DMS153 treated with DMSO at 0.1 percent for 48 hours (cell line): Measurements from ENCODE around the gene WBP1L.

Source experiments
- DNase-seq: peaks from one replicate; lab custom pipeline; 2025; ENCODE audit not compliant: unreplicated experiment; lab: John Stamatoyannopoulos, UW

The WBP1L gene

GRCh38 chr10:102777711-102778453, 34.1 kb downstream of the WBP1L start:
- DNase-seq, result no peak

GRCh38 chr10:102778781-102779180, 35.0 kb downstream of the WBP1L start:
- no peak for DNase-seq

GRCh38 chr10:102779680-102780526, 36.2 kb downstream of the WBP1L start:
- no peak for DNase-seq

GRCh38 chr10:102780527-102780808, 36.7 kb downstream of the WBP1L start:
- no peak for DNase-seq

GRCh38 chr10:102781090-102781920, 37.6 kb downstream of the WBP1L start:
- DNase-seq, result no peak

GRCh38 chr10:102781921-102782557, 38.3 kb downstream of the WBP1L start:
- no peak for DNase-seq

- DNase-seq, result no peak
Observed at GRCh38 chr10:102782673-102783551, 39.2 kb downstream of the WBP1L start.

- DNase-seq, result no peak
Observed at GRCh38 chr10:102783568-102783967, 39.8 kb downstream of the WBP1L start.

GRCh38 chr10:102785818-102786217, 42.1 kb downstream of the WBP1L start:
- DNase-seq, result no peak

- no peak for DNase-seq
Observed at GRCh38 chr10:102791754-102792395, 48.1 kb downstream of the WBP1L start.

GRCh38 chr10:102795453-102796406, 52.0 kb downstream of the WBP1L start:
- DNase-seq, result no peak

GRCh38 chr10:102796407-102797176, 52.8 kb downstream of the WBP1L start:
- no peak for DNase-seq

GRCh38 chr10:102799691-102800471, 56.1 kb downstream of the WBP1L start:
- DNase-seq, result no peak

- no peak for DNase-seq
Observed at GRCh38 chr10:102800611-102801335, 57.0 kb downstream of the WBP1L start.

- no peak for DNase-seq
Observed at GRCh38 chr10:102801496-102801895, 57.7 kb downstream of the WBP1L start.

- DNase-seq, result no peak
Observed at GRCh38 chr10:102801978-102802377, 58.2 kb downstream of the WBP1L start.
